Uterus (tissue), 2 donors: ENCODE data around the gene ZFHX2.

Experiments used
- POLR2A ChIP-seq, 2 donors: fragments of 450-650 bp; IDR thresholded peaks; one replicate each; pipeline ENCODE4 v1.6.1; 2016; ENCODE audit warnings: antibody characterized with exemption in 2 of 2, mild to moderate bottlenecking in 1 of 2, moderate library complexity in 1 of 2
- TF ChIP-seq, protein P1 (sequence below), 4 experiments: fragments of 200-600 bp in 2 of 4; fragments of 450-650 bp in 2 of 4; sonication (generic) in 2 of 4; IDR thresholded peaks; one replicate each; pipeline ENCODE4 v1.5.1; 2016 to 2019; ENCODE audit warnings: antibody characterized with exemption in 4 of 4, mild to moderate bottlenecking in 2 of 4, moderate library complexity in 1 of 4

DNA sequence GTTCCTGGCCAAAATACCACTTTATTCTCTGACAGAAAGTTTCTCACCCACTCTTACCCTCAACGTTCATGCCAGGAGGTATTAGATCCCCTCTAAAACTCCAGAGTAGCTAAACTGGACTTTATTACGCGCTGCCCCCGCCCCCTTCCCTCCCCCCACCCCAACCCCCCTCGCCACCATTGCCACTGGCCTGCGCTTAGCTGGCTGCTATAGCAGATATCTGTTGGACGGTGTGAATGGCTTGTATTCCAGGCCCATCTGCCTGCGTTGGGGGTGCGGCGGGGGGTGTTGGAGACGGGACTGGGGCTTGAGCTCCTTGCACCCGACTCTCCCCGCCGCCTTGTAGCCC lies 3.9 kb upstream of the ZFHX2 start:
- TF ChIP-seq POLR2A (IDR thresholded peaks at IDR 0.05): no peak
- TF ChIP-seq, protein P1, sequence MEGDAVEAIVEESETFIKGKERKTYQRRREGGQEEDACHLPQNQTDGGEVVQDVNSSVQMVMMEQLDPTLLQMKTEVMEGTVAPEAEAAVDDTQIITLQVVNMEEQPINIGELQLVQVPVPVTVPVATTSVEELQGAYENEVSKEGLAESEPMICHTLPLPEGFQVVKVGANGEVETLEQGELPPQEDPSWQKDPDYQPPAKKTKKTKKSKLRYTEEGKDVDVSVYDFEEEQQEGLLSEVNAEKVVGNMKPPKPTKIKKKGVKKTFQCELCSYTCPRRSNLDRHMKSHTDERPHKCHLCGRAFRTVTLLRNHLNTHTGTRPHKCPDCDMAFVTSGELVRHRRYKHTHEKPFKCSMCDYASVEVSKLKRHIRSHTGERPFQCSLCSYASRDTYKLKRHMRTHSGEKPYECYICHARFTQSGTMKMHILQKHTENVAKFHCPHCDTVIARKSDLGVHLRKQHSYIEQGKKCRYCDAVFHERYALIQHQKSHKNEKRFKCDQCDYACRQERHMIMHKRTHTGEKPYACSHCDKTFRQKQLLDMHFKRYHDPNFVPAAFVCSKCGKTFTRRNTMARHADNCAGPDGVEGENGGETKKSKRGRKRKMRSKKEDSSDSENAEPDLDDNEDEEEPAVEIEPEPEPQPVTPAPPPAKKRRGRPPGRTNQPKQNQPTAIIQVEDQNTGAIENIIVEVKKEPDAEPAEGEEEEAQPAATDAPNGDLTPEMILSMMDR (IDR thresholded peaks at IDR 0.05): no peak
